GM23248 (cell line): ENCODE results near the gene FBXO10.

Experiments
- EZH2 ChIP-seq: fragments of 200-600 bp; sonication (generic); IDR thresholded peaks from 2 replicates; pipeline ENCODE4 v1.6.1; 2018; ENCODE audit warnings: antibody characterized with exemption, mild to moderate bottlenecking; ENCODE audit not compliant: insufficient read depth, poor library complexity, severe bottlenecking
- EZH2phosphoT487 ChIP-seq: fragments of 200-600 bp; sonication (generic); IDR thresholded peaks from 2 replicates; pipeline ENCODE4 v1.6.1; 2018; ENCODE audit warnings: antibody characterized with exemption, moderate library complexity, mild to moderate bottlenecking, low read depth; ENCODE audit not compliant: insufficient read depth

DNA sequence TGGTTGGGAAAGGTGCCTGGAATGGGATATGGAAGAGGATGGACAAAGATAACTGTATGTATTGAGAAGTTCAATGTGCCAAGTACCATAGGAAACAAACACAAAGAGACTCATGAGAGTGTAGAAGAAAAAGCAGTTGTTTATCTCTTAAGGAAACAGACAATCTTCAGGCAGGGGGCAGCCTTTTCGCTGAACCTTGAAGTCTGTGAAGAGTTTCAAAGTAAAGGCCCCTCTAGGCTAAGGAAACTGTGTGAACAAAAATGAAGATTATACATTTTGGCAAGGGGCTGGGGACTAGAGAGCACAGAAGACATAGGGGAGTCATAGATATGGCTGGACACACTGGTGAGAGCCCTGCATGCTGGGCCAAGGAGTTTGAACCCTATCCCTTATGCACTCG is 47.1 kb upstream of the FBXO10 start:
- no peak for TF ChIP-seq EZH2phosphoT487
- no peak for TF ChIP-seq EZH2
